HG02798 (cell line): ENCODE results near the gene KRT222.

Experiments
- ATAC-seq: cut with Tn5 transposase; IDR thresholded peaks from one replicate; pipeline ENCODE4 v1.9.1; 2021; ENCODE audit warnings: mild to moderate bottlenecking; ENCODE audit not compliant: unreplicated experiment, poor library complexity

KRT222 gene

DNA sequence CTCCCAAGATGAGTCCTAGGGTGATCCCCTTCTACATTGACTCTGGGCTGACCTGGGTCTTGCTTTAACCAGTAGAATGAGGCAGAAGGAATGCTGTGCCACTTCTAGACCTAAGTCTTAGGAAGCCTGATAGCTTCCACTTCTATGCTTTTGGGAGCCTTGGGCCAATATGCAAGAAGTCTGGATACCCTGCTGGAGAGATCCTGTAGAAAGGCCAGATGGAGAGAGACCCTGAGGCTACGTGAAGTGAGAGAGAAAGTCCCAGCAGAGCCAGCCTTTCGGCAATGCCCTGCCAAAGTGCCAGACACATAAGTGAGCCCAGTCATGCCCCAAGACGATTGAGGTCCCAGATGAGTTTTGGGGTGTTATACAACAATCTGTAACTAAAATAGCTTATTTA is 1.7 kb downstream of the KRT222 start:
- ATAC-seq: no peak

DNA sequence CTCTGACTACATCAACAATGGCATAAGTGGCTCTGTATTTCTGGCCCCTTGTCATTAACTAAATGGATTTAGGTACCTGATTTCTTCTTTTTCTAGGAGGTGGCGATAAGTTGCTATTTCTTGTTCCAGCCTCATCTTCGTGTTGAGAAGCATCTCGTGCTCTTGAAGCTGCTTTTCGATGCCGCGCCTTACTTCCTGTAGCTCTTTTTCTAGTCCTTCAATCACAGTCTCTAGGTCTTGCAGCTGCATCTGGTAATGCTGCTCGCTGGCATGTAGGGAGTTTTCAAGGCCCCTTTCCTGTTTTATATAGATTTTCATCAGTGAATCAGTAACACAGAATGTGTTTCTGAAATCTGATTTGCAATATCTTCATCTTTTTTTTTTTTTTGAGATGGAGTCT is 5.1 kb downstream of the KRT222 start:
- no peak for ATAC-seq

DNA sequence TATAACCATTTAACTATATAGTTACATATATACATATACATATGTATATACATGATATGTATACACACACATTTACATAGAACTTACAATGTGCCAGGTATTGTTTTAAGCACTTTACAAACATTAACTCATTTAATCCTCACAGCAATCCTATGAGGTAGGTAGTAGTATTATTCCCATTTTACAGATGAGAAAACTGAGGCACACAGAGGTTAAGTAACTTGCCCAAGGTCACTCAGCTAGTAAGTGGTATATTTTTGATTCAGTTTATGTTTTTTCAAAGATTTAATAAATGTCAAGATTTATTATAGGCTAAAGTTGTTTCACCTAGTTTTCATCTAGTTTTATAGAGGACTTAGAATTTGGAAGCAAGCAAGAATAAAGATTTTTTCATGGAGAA is 6.6 kb downstream of the KRT222 start:
- no peak for ATAC-seq

DNA sequence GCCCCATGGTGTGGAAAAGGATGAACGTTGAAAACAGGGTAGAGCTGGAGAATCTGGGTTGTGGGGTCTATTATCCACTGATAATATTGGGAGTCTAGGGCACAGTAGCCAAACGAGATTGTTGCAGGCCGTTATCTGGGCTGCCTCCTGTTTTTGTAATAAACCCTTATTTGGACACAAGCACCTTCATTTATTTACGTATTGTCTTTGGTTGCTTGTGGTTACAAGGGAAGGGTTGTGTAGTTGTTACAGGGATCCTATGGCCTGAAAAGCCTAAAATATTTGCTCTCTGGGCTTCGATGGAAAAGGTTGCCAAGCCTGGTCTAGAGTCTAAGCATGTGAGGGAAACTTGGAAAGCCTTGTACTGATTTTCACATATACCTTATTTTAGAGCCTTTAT is 13.0 kb downstream of the KRT222 start:
- ATAC-seq: no peak

DNA sequence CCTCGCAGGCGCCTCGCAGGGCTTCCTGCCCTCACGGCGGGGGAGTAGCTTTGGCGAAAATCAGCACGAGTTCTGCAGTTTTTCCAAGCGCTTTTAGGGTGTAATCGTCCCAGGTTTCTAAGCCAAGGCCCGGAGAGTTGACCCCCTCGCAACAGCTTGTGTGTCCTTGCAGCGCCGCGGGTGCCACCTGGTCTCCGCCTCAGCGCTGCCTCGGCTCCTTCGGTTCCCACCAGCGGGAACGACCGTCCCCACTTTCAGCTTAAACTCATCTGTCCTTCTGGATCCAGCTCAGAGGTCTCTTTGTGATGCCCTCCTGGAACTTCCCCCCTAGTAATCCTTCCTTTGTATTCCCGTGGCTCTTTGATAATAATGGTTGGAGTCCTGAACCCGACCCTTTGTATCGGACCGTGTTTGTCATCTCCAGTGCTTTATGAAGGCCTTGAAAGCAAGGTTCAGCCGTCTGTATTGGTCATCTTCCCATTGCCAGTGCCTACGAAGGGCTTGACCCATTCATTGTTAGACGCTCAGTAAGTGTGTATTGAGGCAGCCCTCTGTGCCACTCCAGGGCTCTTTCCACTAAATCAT is 16.5 kb downstream of the KRT222 start:
- peak; percentile 17 for ATAC-seq

DNA sequence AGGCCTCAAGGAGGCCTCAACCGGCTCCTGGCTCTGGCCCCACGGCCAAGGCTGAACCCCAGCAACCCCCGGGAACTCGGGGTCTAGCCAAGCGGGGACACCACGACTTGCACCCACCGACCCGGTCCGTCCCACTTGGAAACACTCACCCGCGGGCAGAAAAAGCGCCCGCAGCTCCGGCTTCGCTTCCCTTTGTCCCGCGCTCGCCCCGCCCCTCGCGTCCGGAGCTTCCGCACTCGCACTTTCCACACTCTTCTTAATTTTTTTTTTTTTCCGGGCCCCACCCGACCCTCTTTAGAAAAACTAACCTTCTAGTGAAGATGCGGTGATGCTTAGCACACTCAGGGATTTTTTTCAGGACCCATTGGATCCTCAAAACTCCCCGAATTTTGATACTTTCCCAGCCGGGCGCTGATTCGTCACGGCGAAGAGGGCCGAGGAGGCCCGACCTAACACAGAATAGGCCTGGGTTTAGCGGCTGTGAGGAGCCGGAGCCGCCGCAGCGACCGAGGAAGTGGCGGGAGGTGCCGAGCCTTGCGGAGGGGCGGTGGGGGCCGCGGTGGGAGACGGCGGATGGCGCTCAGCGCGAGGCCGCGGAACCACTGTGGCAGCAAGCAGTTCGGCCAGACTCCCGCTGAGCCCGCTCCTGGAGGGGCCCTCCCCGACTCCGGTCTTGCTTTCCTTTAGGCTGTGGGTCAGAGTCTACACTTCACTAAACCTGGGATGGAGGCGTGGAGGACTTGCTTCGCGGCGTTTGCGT is 17.2 kb downstream of the KRT222 start, which contains the start of gene SMARCE1:
Gene SMARCE1, minus strand, starts transcription at position 195 of the 760 bp plus-strand sequence. CDS start 2,016 bp downstream, outside the sequence.
- ATAC-seq: peak; percentile 70

DNA sequence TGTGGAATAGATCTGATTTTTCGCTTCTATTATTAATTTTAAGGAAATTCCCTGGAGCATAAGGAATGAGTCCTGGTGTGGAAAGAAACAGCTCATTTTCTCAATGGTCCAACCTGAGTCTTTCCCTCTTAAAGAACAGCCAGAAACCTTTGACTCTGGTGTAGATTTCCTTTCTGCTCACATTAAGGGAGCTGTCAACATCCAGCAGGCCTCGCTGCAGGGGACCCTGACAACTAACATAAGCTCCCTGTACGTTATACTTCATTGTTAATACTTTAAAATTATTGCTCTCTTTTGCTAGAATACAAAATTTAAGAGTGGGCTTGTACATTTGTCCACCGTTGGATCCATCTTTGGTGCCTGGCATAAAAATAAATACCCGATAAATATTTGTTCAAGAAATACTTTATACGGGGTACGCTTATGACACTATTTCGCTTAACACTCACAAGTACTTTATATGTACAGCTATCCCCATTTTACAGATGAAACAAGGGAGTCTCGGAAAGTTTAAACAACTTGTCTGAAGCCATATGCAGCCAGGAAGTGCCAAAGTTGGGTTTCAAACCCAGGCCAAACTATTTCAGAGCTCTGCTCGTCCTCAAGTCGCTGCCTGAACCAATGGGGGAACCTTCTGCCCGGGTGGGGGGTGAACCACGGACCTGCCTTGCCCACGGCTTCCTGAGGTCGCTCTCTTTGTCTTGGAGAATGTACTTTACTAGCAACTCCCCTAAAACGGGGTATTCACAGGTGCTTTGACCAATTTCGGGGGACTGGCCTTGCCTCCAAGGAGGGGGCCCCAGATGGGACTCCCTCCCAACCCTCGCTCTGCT is 18.0 kb downstream of the KRT222 start:
- ATAC-seq: peak; percentile 11

DNA sequence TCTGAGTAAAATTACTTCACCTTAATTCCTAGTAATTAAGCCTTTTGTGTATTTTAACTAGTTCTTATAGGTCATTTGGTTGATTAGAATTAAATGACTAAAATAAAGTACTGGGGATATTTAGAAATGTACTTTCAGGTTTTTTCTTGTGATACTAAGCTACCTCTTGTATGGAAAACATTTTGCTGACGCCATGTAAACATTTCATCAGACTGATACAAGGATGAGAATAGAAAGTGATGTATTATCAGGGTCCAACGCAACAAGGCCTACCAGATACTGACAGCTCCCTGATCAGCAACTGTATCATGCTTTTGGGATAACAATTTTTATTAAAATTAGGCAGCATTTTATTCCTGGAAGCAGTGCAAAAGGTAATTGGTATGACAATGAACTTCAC is 19.0 kb downstream of the KRT222 start:
- no peak for ATAC-seq

DNA sequence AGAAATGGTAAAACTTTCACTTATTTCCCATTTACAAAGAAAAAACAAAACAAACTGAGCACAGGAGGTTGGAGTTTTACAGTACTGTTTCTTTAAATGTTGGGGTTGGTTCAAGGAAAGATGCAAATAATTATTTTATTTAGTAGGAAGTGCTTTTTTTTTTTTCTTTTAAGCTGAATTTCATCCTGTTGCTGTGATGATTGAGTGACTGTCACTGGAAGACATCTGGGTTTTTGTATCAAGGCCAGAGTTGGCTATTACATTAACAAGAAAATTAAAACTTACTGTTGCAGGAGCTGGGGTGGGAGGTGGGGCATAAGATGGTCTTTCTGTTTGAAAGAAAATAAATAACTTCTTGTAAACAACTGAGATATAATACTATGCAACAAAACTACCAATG is 19.7 kb downstream of the KRT222 start:
- no peak for ATAC-seq

DNA sequence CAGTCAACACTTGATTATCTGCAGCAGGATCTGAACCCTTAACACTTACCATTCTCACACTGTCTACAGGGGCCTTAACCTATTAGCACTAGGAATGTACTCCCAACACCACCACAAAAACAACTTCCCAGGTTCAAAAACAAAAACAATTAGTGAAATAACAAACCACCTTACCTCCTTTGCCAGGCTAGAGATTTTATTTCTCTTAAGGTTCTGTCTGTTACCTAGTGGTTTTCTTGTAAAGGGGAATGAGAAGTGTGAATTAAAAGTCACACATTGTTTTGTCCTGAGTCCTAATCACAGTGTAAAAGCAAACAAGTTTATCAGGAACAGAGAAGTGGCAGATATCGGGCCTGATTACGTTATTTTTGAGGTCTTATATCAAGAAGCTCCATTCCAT is 27.0 kb downstream of the KRT222 start:
- ATAC-seq: no peak

DNA sequence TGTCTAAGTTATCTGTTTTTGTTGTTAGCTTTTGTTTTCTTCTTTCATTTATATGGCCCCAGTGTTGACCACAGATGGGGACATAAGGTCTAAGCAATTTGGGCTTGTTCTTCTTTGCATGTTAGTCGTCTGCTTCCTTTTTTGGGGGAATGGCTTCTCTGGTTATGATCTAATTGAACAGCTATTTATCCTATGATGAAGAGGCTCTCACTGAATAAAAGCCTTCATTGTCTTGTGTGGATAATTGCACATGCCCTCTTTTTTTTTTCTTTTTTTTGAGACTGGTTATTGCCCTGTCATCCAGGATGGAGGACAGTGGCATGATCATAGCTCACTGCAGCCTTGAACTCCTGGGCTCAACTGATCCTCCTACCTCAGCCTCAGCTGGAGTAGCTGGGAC is 31.1 kb downstream of the KRT222 start:
- ATAC-seq: no peak

DNA sequence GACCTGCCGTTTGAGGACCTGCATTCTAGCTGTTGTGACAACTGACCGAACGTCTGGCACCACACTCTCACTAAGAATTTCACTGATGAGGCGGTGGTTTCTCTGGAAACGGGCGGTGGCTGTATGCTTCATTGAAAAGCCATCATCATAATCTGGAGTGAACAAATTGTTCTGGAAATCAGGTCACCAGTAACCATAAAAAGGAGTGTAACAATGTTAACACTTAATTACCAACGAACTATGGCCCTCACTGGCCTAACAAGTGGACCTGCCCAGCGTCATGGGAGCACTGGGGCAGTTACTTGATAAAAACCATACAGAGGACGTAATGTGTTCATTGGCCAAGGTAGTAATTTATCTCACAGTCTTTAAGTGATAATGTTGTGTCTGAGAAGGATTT is 32.8 kb downstream of the KRT222 start:
- ATAC-seq: no peak

DNA sequence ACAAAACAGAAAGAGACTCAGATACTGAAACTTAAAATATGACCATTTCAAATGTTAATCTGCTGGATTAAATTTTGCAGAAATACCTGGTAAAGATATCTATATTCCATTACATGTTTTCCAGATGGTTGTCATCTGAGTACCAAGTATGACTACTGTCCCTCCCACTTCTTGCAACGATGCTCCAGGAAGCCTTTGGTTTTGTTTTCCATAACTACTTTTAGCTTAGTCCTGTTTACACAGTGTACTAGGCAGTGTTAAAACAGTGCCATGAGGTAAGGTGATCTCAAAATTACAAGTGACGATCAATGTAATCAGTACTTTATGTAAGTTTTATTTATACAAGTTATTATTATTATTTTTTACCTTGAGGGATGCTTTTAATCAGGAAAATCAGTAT is 35.1 kb downstream of the KRT222 start:
- ATAC-seq: no peak

DNA sequence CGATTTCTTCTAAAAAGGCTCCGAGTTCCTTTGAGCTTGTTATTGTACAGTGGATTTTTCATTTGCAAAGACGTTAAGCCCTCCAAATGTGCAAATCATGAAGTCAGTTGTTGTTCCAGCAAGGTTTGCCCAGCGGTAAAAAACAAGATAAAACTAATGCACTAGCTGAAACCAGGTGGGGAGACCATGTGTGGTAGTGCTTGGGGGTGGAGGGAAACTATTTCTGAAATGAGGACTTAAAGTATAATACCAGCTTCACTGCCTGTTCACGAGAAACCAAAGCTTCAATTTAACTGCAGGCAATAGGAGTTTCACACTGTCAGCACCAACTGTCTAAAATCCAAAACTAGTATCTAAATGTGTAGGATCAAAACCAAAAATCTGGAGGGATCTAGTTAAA is 39.7 kb downstream of the KRT222 start:
- ATAC-seq: no peak

DNA sequence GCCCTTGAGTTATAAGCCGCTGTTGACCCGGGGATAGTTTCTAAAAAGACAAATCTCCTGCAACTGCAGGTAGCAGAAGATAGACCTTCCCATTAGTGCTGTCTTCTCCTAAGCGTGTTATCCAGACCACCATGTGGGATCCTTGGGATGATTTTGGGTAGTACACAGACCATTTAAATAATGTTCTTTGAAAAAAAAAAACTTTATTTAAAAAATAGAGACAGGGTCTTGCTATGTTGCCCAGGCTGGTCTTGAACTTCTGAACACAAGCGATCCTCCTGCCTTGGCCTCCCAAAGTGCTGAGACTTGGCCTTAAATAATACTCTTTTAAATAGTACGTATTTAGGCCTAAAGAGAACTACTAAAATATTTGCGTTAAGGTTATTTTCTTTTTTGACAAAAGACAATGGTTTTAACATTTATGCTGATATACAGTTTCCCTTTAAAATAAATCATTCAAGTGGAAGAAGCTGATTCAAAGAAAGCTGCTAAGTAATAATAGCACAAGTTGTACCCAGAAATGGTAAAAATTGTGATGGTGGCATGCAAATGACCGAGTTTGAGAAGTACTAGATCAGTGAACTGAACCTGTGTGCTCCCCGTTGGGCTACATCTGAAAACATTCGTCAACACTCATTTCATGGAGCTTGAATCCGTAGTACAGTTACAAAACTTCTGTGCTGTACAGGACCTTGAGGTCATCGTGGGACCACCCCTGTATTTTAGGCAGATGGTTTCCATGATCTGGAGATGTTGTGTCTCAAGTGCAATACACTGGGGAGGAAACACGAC is 41.4 kb downstream of the KRT222 start:
- ATAC-seq: no peak

DNA sequence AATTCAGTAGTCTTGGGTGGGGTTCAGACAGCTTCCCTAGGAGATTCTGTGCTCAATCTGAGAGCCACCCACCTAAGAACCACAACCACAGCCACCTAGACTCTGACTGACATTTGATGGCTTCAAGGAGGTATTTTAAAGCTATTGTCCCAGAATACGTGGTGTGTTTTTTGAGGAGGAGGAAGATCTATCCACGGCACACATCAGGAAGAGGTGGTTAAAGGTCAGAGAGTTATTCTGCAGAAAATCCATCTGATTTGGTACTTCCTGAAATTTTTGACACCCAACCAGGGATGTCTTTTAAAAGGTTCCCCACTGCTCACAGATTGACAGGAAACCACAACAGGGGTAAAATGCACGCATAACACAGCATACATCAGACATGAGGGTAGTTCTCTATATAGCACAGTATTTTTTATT is 42.5 kb downstream of the KRT222 start:
- no peak for ATAC-seq

DNA sequence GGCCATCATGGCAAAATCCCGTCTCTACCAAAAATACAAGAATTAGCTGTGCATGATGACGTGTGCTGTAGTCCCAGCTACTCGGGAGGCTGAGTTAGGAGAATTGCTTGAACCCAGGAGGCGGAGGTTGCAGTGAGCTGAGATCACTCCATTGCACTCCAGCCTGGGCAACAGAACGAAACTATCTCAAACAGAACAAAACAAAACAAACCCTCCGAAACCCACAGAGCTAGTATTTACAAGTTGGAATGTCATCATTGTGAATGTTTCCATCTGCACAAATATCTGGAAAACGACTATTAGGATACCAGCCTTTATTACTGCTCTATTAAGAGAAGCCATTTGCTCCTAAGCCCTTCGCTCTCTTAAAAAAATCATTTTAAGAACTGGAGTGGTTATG is 43.4 kb downstream of the KRT222 start:
- ATAC-seq: no peak

DNA sequence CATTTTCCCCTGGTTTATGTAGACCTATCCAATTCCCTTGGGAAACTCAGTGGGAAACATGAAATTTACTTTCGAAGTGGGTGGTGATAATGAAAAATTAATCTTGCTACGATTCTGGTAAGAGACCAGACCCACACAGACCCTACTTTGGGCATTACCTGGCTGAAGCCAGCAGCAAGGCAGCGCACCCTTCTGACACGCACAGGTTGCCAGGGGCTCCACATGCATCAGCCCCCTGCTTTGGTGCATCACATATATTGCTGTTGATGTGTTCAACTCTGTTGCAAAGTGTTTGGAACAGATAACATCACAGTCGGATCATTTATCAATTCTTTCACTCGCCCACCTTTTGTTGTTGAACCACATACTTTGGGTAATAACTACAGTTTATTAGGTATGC is 44.0 kb downstream of the KRT222 start:
- no peak for ATAC-seq

DNA sequence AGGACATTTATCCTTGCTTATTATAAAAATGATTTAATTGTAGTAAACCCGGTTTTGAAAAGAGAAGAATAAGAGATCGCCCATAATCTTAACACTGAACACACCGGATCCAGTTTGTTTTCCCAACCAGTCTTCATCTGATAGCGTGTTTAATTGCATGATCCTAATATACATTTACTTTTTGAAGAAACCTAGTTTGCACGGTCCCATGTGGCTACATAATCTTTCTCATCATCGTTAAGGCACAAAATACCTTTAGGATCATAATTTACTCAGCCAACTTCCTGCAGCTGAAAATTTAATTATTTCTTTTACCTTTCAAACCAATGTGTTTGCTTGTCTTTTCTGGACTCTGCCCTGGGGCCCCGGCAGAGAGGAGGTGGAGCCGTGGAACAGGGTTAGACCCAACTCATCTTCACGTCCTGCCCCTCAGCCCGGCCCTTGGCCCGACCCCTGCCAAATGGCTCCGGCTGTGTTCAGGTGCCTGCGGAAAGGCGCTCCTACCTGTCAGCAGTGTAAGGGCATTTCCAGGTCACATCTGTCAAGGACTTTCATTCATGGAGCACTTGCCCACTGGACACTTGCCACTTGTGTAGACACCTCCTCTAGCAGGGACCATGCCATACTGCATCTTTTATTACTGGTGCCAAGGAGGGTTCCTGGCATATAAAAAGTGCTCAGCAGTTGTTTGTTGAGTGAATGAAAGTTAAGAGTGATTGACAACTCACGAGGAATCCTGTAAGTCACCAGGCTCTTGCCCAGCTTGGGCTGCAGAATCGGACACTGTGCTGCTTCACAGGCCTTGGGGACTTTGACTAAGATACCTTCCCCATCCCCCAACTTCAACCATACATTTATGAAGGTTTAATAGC is 46.0 kb downstream of the KRT222 start:
- ATAC-seq: no peak
